Smooth muscle cell (in vitro differentiated cells): Measurements from ENCODE around the gene ZBTB46. TPM values are rescaled to one million over a fixed set of nuclear protein-coding genes. Genes with fewer than 3 reads are reported as not detected.

Source experiments
- DNase-seq: peaks from one replicate; lab custom pipeline; 2025; ENCODE audit not compliant: unreplicated experiment; lab: John Stamatoyannopoulos, UW
- H2AFZ ChIP-seq: fragments of 200-600 bp; sonication (generic); 2 replicates; pipeline ENCODE4 v1.6.0; 2016; ENCODE audit warnings: antibody characterized with exemption, low read depth, mild to moderate bottlenecking
- H3F3A ChIP-seq: fragments of 200-600 bp; sonication (generic); 2 replicates; pipeline ENCODE4 v1.6.0; 2017; ENCODE audit warnings: antibody characterized with exemption, low read depth
- H3K27ac ChIP-seq: fragments of 200-600 bp; sonication (generic); 2 replicates; pipeline ENCODE4 v1.5.1; 2016; ENCODE audit warnings: low read depth, mild to moderate bottlenecking
- H3K27me3 ChIP-seq: fragments of 200-600 bp; sonication (generic); 2 replicates; pipeline ENCODE4 v1.6.1; 2016; ENCODE audit warnings: low read depth, mild to moderate bottlenecking
- H3K36me3 ChIP-seq: fragments of 200-600 bp; sonication (generic); 2 replicates; pipeline ENCODE4 v1.5.1; 2016; ENCODE audit warnings: low read depth
- H3K4me1 ChIP-seq: fragments of 200-600 bp; sonication (generic); 2 replicates; pipeline ENCODE4 v1.5.1; 2016; ENCODE audit warnings: low read depth
- H3K4me2 ChIP-seq: fragments of 200-600 bp; sonication (generic); 2 replicates; pipeline ENCODE4 v1.6.0; 2016; ENCODE audit warnings: mild to moderate bottlenecking
- H3K4me3 ChIP-seq: fragments of 200-600 bp; sonication (generic); 2 replicates; pipeline ENCODE4 v1.5.1; 2016; ENCODE audit warnings: mild to moderate bottlenecking
- H3K79me2 ChIP-seq: fragments of 200-600 bp; sonication (generic); 2 replicates; pipeline ENCODE4 v1.6.0; 2016; ENCODE audit warnings: low read depth, mild to moderate bottlenecking
- H3K9ac ChIP-seq: fragments of 200-600 bp; sonication (generic); 2 replicates; pipeline ENCODE4 v1.6.0; 2016; ENCODE audit warnings: low read depth
- H3K9me3 ChIP-seq: fragments of 200-600 bp; sonication (generic); replicated peaks from 2 replicates; pipeline ENCODE4 v1.5.1; 2016; ENCODE audit warnings: low read depth
- H4K20me1 ChIP-seq: fragments of 200-600 bp; sonication (generic); 2 replicates; pipeline ENCODE4 v1.6.0; 2016; ENCODE audit warnings: low read depth
- CTCF ChIP-seq: fragments of 200-600 bp; sonication (generic); IDR thresholded peaks from 2 replicates; pipeline ENCODE4 v1.5.1; 2017; ENCODE audit warnings: borderline replicate concordance, mild to moderate bottlenecking, antibody characterized with exemption; ENCODE audit not compliant: insufficient read depth, poor library complexity, severe bottlenecking
- WGBS: methylation state at CpG from one replicate; pipeline ENCODE4 v1.1.7; 2016; ENCODE audit warnings: low lambda C conversion rate; 5-methylcytosine and 5-hydroxymethylcytosine counted together
- polyA plus RNA-seq: library from polyadenylated mRNA; unstranded; fragments of >200 nt; fragmentation: Nextera tagmentation; extraction: Ambion mirVana; gene quantifications from 2 replicates; pipeline ENCODE4 v1.2.1, GENCODE V29; 2016
- total RNA-seq: library from RNA; depleted of rRNA; stranded (reverse); fragments of >200 nt; gene quantifications from 2 replicates; pipeline ENCODE4 v1.2.3, GENCODE V29; 2014

Gene ZBTB46
- total and polyA plus RNA-seq, 2 experiments from 2014 or later, result 2.3 to 2.7 TPM

- Histone ChIP-seq H4K20me1 (peaks cover 59% of the 10 kb centered on the region), H3K9me3 (no peaks in the 10 kb centered on the region), H3K79me2 (no peaks in the 10 kb centered on the region), H2AFZ (no peak overlapping the region), H3K4me2 (peak overlapping the region; percentile 96), H3K36me3 (no peaks in the 10 kb centered on the region), H3K27me3 (no peaks in the 10 kb centered on the region), H3K27ac (no peak overlapping the region), H3K9ac (no peak overlapping the region), H3F3A (peaks cover 17% of the 10 kb centered on the region), H3K4me3 (peak overlapping the region; percentile 58), H3K4me1 (peaks cover 30% of the 10 kb centered on the region)
- TF ChIP-seq CTCF, result no peak
- no peak for DNase-seq
- 22% methylated on average over 9 of the region's 26 CpGs for WGBS
These were observed 93.4 kb downstream of the ZBTB46 start for GRCh38 chr20:63737695-63737944.

- no peak for DNase-seq
- H3K4me1 ChIP-seq, result peaks cover 30% of the 10 kb centered on the region
- H2AFZ ChIP-seq, result no peak overlapping the region
- H3K4me2 ChIP-seq, result peak overlapping the region; percentile 96
- WGBS, result 55% methylated on average over 29 of the region's 30 CpGs
- no peaks in the 10 kb centered on the region for H3K36me3 ChIP-seq
- no peak overlapping the region for H3K9ac ChIP-seq
- no peaks in the 10 kb centered on the region for H3K9me3 ChIP-seq
- H3K4me3 ChIP-seq, result peak overlapping the region; percentile 58
- H4K20me1 ChIP-seq, result peaks cover 62% of the 10 kb centered on the region
- TF ChIP-seq CTCF, result no peak
- H3K27ac ChIP-seq, result no peak overlapping the region
- H3F3A ChIP-seq, result peaks cover 17% of the 10 kb centered on the region
- no peaks in the 10 kb centered on the region for H3K27me3 ChIP-seq
- no peaks in the 10 kb centered on the region for H3K79me2 ChIP-seq
These were observed 94.0 kb downstream of the ZBTB46 start for GRCh38 chr20:63736893-63737694.

DNA sequence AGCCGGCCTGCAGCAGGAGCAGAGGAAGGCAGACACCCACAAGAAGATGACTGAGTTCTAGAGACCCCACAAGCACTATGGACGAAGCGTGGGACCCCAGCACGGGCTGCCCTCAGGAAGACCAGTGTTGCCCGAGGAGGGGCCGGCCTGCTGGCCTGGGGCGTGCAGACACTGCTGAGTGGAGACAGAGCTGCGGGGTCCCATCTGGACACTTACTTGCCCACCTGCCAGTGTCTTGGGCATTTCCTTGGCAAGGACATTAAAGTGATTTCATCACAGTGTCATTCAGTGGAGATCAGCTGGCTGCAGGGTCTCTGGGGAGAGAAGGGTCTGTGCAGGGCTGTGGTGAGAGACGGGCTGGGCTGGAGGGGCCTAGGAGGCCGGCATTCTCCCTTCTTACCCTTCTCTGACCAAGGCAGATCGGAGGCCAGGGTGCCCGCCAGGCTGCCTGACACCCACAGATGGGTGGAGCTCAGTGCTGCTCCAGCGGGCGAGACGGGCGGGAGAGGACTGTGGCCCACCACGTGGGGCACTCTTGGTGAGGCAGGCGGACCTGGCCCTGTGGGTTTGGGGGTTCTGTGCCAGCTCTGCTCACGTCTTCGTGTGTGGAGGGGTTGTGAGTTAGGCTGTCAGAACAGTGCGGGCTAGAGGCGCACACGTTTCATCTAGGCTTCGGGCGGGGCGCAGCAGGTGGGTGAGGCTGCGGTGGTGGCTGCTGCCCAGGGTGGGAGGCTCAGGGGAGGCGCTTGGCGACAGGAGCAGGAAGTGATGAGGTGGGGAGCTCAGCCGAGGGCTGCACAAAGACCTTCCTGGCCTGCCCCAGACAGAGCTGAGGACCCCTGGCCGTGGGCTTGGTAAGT, 95.0 kb downstream of the ZBTB46 start, which contains the start of gene LIME1:
TSS of gene LIME1 (plus strand) at position 806 of the 860 bp plus-strand sequence. CDS start 886 bp downstream, outside the sequence.
- peak within 1 kb of the TSS; percentile 96 for H3K4me2 ChIP-seq
- H3K9me3 ChIP-seq, result no peaks in the 10 kb centered on the region
- H4K20me1 ChIP-seq, result peaks cover 63% of the 10 kb centered on the region
- no peak within 1 kb of the TSS for H3K9ac ChIP-seq
- no peaks in the 10 kb centered on the region for H3K36me3 ChIP-seq
- peaks cover 24% of the 10 kb centered on the region for H3K4me1 ChIP-seq
- H3K79me2 ChIP-seq, result no peaks in the 10 kb centered on the region
- peaks cover 17% of the 10 kb centered on the region for H3F3A ChIP-seq
- TF ChIP-seq CTCF, result no peak
- H2AFZ ChIP-seq, result no peak within 1 kb of the TSS
- no peak within 1 kb of the TSS for H3K27ac ChIP-seq
- WGBS, result 91% methylated on average over 31 of the region's 31 CpGs
- H3K27me3 ChIP-seq, result no peaks in the 10 kb centered on the region
- no peak for DNase-seq
- peak within 1 kb of the TSS; percentile 58 for H3K4me3 ChIP-seq
